Endothelial cell of umbilical vein (primary cell): ENCODE results near the gene MATK. TPM values are rescaled to one million over a fixed set of nuclear protein-coding genes. Genes with fewer than 3 reads are reported as not detected.

Source experiments
- BruUV-seq: library from RNA; stranded (reverse); fragments of 400-500 nt; replicated peaks from 2 replicates; lab custom pipeline; 2021; lab: Mats Ljungman, UMichigan
- CTCF ChIA-PET: fragments of 300-600, 350-600 bp; sonication (Branson Sonifier 250); formaldehyde crosslinking; loops from one replicate; lab custom pipeline; 2021; ENCODE audit warnings: antibody characterized with exemption, inconsistent platforms; lab: Charles Lee
- POLR2A ChIA-PET: fragments of 300-600, 350-600 bp; sonication (Branson Sonifier 250); formaldehyde crosslinking; loops from one replicate; lab custom pipeline; 2021; ENCODE audit warnings: antibody characterized with exemption, inconsistent platforms; lab: Charles Lee
- DNase-seq: peaks from one replicate; pipeline ENCODE4 v3.0.0-alpha.2; 2011; ENCODE audit warnings: low read depth, low spot score
- FAIRE-seq: peaks from 2 replicates; lab custom pipeline; 2011; peaks lifted over from hg19 to GRCh38; lab: Jason Lieb, UNC
- H2AFZ ChIP-seq: 2 replicates; pipeline ENCODE4 v1.6.0; 2012; ENCODE audit warnings: low read depth, low read length, control low read depth, inconsistent platforms
- H3K27ac ChIP-seq: 2 replicates; pipeline ENCODE4 v1.5.1; 2011; ENCODE audit warnings: low read depth, mild to moderate bottlenecking, control low read depth, low read length, moderate library complexity; ENCODE audit not compliant: insufficient read depth
- H3K27me3 ChIP-seq, 2 experiments: 2 replicates each; pipeline versions ENCODE4 v1.6.0 to v1.6.1; 2011; ENCODE audit warnings: low read length in 2 of 2, mixed read lengths in 1 of 2; ENCODE audit not compliant: control insufficient read depth in 2 of 2, insufficient read depth in 2 of 2
- H3K36me3 ChIP-seq, 2 experiments: 2 replicates in 1 of 2; 3 replicates in 1 of 2; pipeline ENCODE4 v1.5.1; 2011; ENCODE audit warnings: low read length in 2 of 2, mild to moderate bottlenecking in 1 of 2, moderate library complexity in 1 of 2; ENCODE audit not compliant: control insufficient read depth in 2 of 2, insufficient read depth in 2 of 2; ENCODE audit errors: extremely low read depth in 1 of 2
- H3K4me1 ChIP-seq: 3 replicates; pipeline ENCODE4 v1.5.1; 2011; ENCODE audit warnings: mild to moderate bottlenecking, low read length; ENCODE audit not compliant: control insufficient read depth, insufficient read depth; ENCODE audit errors: extremely low read depth
- H3K4me2 ChIP-seq: 2 replicates; pipeline ENCODE4 v1.6.1; 2011; ENCODE audit warnings: low read length, control low read depth, mixed read lengths; ENCODE audit not compliant: insufficient read depth
- H3K4me3 ChIP-seq, 3 experiments: fragments of 200-600 bp in 1 of 3; sonication (generic), shearing (Covaris generic) in 1 of 3; replicated peaks in 1 of 3; 2 replicates each; pipeline ENCODE4 v1.5.1; 2011 to 2016; ENCODE audit warnings: control low read depth in 3 of 3, low read length in 3 of 3, mild to moderate bottlenecking in 2 of 3, inconsistent platforms in 1 of 3, low read depth in 1 of 3, moderate library complexity in 1 of 3; ENCODE audit not compliant: insufficient read depth in 1 of 3
- H3K79me2 ChIP-seq: 2 replicates; pipeline ENCODE4 v1.6.0; 2012; ENCODE audit warnings: low read length, inconsistent platforms; ENCODE audit not compliant: control insufficient read depth, insufficient read depth
- H3K9ac ChIP-seq: replicated peaks from 2 replicates; pipeline ENCODE3; 2011; ENCODE audit warnings: low read length, control low read depth; ENCODE audit not compliant: insufficient read depth; ENCODE audit errors: extremely low read depth
- H3K9me1 ChIP-seq: replicated peaks from 3 replicates; pipeline ENCODE4 v1.6.0; 2011; ENCODE audit warnings: mild to moderate bottlenecking, low read length; ENCODE audit not compliant: control insufficient read depth, insufficient read depth; ENCODE audit errors: extremely low read depth
- H3K9me3 ChIP-seq: replicated peaks from 2 replicates; pipeline ENCODE4 v1.5.1; 2012; ENCODE audit warnings: low read length, inconsistent platforms; ENCODE audit not compliant: control insufficient read depth, insufficient read depth
- H4K20me1 ChIP-seq: replicated peaks from 2 replicates; pipeline ENCODE3; 2011; ENCODE audit warnings: mild to moderate bottlenecking, low read length; ENCODE audit not compliant: control insufficient read depth, insufficient read depth; ENCODE audit errors: extremely low read depth
- CTCF ChIP-seq, 2 donors: IDR thresholded peaks; 1 replicate in 1 of 2; 2 replicates in 1 of 2; pipeline ENCODE4 v1.5.1; 2011; ENCODE audit warnings: low read length in 2 of 2, mild to moderate bottlenecking in 2 of 2, moderate library complexity in 2 of 2, control low read depth in 1 of 2, inconsistent platforms in 1 of 2, low read depth in 1 of 2; ENCODE audit not compliant: insufficient read depth in 1 of 2; ENCODE audit errors: extremely low read depth in 1 of 2
- EZH2 ChIP-seq: IDR thresholded peaks from 2 replicates; pipeline ENCODE4 v1.6.1; 2012; ENCODE audit warnings: borderline replicate concordance, low read depth, mild to moderate bottlenecking, moderate library complexity, low read length, inconsistent platforms; ENCODE audit not compliant: severe bottlenecking
- FOS ChIP-seq: IDR thresholded peaks from 2 replicates; pipeline ENCODE4 v1.6.1; 2011; ENCODE audit warnings: mild to moderate bottlenecking, low read length, moderate library complexity, borderline replicate concordance; ENCODE audit not compliant: insufficient read depth
- JUN ChIP-seq: IDR thresholded peaks from 2 replicates; pipeline ENCODE4 v1.6.1; 2011; ENCODE audit warnings: borderline replicate concordance, low read depth; ENCODE audit not compliant: insufficient read length, insufficient read depth
- MYC ChIP-seq: IDR thresholded peaks from one replicate; pipeline ENCODE4 v1.6.1; 2011; ENCODE audit warnings: mild to moderate bottlenecking, low read depth, low read length
- POLR2A ChIP-seq: IDR thresholded peaks from 2 replicates; pipeline ENCODE4 v1.6.1; 2012; ENCODE audit warnings: low read depth, mild to moderate bottlenecking, control low read depth, low read length
- dilution Hi-C: fragments of 300-500 bp; cut with MboI; formaldehyde crosslinking; loops from one replicate; pipeline ENCODE4 v1.15.0; 2019; ENCODE audit warnings: low sequenced_read_pairs; ENCODE audit not compliant: extremely low pct_ligation_motif_present
- intact Hi-C: fragments of 100-400 bp; cut with micrococcal nuclease; formaldehyde crosslinking; loops from one replicate; pipeline ENCODE4 v1.10.0; 2022
- polyA plus RNA-seq, 4 experiments: library from polyadenylated mRNA; depleted of rRNA in 3 of 4; stranded (reverse) in 3 of 4; unstranded in 1 of 4; fragments of >200 nt; gene quantifications; 2 replicates each; pipeline versions ENCODE4 v1.2.1 to v1.2.3, GENCODE V29; 2011 to 2012; ENCODE audit warnings: missing spikeins in 1 of 4
- total RNA-seq: library from RNA; stranded (reverse); gene quantifications from 2 replicates; pipeline ENCODE4 v1.2.3, GENCODE V29; 2021

The MATK gene
- total and polyA plus RNA-seq, 2 donors (not counting 3 experiments of a cell fraction or from before 2014, with no cell fraction given): not detected

GRCh38 chr19:3733549-3734309 is 52.5 kb downstream of the MATK start:
- ChIA-PET POLR2A (no interaction called here), CTCF (no interaction called here)
- H3K9me1 ChIP-seq: no peaks in the 10 kb centered on the region
- BruUV-seq: no TSS peak
- TF ChIP-seq CTCF (IDR thresholded peaks at IDR 0.05; ENCODE audit: extremely low read depth in 1 of 2, insufficient read depth in 1 of 2, low read depth in 1 of 2, low read length in 2 of 2) (no peak), FOS (no peak), EZH2 (no peak), JUN (no peak), POLR2A (no peak), MYC (no peak)
- H3K79me2 ChIP-seq: no peaks in the 10 kb centered on the region
- DNase-seq (no peak), FAIRE-seq (no peak)
- H3K4me3 ChIP-seq: no peak overlapping the region
- no peaks in the 10 kb centered on the region for H3K36me3 ChIP-seq
- no peak overlapping the region for H3K4me2 ChIP-seq
- H4K20me1 ChIP-seq: no peaks in the 10 kb centered on the region
- H3K9me3 ChIP-seq: no peaks in the 10 kb centered on the region
- intact Hi-C loops: no loop called here
- no peaks in the 10 kb centered on the region for H3K4me1 ChIP-seq
- no peak overlapping the region for H3K9ac ChIP-seq
- H3K27me3 ChIP-seq: no peaks in the 10 kb centered on the region
- H2AFZ ChIP-seq: no peak overlapping the region
- dilution Hi-C loops: no loop called here
- no peak overlapping the region for H3K27ac ChIP-seq
